GM19397 (cell line): ENCODE measurements around the gene GTF3C5.
"Not testable (repeated sequence)": the region's sequence is repeated elsewhere in the genome, so short reads cannot be mapped to it uniquely, and the experiment has no call there.

Source experiments
- ATAC-seq: cut with Tn5 transposase; IDR thresholded peaks from one replicate; pipeline ENCODE4 v1.9.1; 2021; ENCODE audit warnings: mild to moderate bottlenecking, moderate library complexity; ENCODE audit not compliant: unreplicated experiment

Gene GTF3C5

DNA sequence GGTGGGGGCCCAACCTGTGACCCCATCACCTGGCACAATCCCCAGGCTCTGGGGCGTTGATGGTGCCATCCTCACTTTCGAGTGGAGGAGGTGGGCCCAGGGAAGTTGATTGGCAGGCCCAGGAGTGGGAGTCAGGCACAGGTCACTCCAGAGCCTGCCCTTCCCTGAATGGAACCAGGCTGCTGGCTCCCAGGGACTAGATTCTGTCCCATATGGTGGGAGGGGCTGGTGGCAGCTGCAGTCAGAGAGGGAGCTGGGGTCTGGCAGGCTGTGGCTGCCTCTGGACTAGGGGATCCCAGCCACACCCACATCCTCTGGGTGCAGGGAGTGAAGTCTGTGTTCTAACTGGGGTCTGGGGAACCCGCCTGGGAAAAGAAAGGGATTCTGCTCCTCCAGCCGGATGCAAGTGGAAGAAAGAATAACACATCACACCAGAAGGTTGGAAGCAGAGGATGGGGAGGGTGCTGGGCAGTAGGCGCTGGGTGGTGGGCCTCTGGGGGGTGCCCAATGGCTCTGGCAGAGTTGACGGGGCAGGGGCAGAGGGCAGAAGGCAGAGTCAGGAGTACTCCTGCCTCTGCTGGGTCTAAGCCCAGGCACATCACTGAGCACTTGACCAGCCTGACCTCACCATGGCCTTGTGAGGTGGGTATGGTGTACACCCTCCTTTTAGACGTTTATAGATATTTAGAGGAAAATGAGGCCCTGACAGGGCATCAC, 56.8 kb downstream of the GTF3C5 start:
- no peak for ATAC-seq

- ATAC-seq: no peak
Observed at GRCh38 chr9:133088146-133088750, 57.5 kb downstream of the GTF3C5 start.

GRCh38 chr9:133088756-133089155, 58.0 kb downstream of the GTF3C5 start:
- ATAC-seq: no peak

DNA sequence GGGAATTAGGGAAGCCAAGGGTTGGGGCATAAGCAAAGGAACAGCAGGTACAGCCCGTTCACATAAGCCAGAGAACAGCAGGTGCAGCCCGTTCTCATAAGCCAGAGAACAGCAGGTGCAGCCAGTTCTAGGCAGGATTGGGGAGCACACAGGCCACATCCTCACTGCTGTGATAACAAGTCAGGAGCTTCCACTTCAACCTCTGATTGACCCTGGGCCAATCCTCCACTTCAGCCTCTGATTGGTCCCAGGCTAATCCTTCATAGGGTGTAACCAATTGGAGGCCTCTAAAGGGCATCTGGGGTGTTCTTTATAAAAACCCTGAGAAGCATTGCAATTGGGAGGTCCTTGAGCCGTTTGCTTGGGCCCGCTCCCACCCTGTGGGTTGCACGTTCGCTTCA, 58.5 kb downstream of the GTF3C5 start:
- ATAC-seq: no peak

- ATAC-seq: no peak
Observed at GRCh38 chr9:133090187-133090586, 59.4 kb downstream of the GTF3C5 start.

- ATAC-seq: no peak
Observed at GRCh38 chr9:133090752-133091385, 60.1 kb downstream of the GTF3C5 start.

GRCh38 chr9:133094351-133094750, 63.6 kb downstream of the GTF3C5 start:
- not testable (repeated sequence) for ATAC-seq

DNA sequence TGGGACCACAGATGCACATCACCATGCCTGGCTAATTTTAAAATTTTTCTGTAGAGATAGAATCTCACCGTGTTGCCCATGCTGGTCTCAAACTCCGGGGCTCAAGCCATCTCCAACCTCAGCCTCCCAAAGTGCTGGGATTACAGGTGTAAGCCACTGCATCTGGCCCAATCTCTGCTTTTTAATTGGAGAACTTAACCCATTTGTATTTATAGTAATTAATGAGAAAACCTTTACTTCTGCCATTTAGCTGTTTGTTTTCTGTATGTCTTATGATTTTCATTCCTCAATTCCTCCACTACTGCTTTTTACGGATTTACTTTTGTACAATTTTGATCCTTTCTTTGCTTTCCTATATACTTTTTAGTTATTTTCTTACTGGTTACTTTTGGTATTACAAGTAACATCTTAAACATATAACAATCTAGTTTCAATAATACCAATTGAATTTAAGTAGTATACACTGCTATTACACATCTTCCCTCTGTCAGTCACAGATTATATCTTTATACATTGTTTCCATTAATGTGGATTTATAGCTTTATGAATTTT, 64.1 kb downstream of the GTF3C5 start:
- no peak for ATAC-seq

DNA sequence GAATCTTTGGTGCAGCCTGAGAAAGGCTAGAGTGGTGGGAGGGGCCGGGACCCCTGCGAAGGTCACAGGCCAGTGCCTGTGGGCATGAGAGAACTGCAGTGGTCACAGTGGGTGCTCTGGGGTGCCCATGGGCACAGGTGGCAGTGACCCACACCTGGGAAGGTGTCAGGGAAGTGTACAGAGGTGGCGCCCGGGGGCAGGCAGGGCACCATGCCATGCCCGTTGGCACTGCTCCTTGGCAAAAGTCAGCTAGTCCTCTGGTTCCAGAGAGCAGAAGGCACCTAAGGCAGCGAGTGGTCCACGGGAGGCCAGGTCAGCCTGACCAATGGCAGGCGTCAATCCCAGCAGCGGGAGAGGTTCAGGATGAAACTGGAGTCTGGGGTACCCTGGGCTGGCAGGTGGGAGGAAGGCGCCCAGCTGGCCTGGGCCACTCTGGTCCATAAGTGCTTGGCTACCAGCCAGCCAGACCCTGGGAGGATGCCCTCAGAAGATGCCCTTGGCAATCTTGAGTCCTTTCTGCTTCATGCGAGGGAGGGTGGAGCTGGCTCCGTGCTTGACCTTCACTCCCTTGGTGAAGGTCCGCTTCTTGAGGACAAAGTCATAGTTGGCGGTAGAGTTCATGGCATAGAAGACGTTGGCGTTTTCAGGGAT, 67.4 kb downstream of the GTF3C5 start:
- no peak for ATAC-seq

DNA sequence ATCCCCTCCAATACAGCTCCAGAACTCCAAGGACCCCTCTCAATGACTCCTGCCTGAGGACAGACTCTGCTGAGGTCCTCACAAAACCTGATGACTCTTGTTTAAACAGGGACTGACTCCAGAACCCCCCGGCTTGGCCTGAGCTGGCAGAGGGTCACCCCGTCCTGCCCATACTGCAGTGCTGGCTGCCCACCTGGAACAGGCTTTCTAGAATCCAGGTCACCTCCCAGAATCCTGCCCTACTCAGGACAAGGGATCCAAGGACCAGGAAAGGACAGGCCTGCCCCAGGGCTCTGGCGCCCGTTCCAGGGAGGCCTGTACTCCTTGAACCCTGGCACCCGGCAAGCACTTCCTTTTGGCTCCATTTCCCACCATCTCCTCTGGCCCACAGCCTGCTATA, 68.1 kb downstream of the GTF3C5 start:
- ATAC-seq: no peak

GRCh38 chr9:133099726-133100505, 69.1 kb downstream of the GTF3C5 start:
- ATAC-seq: no peak

- ATAC-seq: no peak
Observed at GRCh38 chr9:133100506-133101355, 69.9 kb downstream of the GTF3C5 start.

- no peak for ATAC-seq
Observed at GRCh38 chr9:133101356-133102189, 70.8 kb downstream of the GTF3C5 start.

DNA sequence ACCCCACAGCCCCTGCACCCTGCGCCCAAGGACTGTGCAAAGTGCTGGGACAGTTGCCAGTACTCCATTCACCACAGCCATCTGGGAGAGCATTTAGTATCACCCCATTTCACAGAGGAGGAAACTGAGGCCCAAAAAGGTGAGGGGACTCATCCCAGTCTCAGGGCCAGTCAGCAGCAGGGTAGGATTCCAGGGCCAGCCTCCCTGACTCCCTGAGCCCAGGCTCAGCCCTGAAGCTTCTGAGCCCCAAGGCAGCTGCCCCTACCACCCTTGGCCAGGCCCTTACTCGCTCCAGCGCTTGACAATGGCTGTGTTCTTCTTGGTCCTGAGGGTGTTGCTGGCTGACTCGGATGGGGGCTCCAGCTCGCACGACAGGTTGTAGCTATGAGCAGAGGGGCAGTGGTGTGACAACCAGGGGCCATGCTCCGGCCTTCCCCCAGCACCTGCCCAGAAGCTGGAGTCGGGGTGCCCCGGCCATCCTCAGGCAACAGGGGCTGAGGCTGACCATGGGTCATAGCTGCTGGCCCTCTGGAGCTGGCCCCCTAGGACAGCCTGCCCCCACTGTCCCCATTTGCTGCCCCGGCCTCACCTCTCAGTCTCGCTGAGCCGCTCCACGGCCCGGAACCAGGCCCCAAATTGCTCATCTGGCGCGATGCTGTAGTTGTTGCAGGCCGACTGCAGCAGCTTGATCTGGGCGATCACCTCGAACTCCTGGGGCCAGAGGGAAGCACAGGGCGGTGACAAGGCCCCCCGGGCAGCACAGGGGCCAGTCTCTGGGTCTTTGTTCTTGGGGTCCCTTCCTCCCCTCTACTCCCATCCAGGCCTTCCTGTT, 71.6 kb downstream of the GTF3C5 start:
- no peak for ATAC-seq

DNA sequence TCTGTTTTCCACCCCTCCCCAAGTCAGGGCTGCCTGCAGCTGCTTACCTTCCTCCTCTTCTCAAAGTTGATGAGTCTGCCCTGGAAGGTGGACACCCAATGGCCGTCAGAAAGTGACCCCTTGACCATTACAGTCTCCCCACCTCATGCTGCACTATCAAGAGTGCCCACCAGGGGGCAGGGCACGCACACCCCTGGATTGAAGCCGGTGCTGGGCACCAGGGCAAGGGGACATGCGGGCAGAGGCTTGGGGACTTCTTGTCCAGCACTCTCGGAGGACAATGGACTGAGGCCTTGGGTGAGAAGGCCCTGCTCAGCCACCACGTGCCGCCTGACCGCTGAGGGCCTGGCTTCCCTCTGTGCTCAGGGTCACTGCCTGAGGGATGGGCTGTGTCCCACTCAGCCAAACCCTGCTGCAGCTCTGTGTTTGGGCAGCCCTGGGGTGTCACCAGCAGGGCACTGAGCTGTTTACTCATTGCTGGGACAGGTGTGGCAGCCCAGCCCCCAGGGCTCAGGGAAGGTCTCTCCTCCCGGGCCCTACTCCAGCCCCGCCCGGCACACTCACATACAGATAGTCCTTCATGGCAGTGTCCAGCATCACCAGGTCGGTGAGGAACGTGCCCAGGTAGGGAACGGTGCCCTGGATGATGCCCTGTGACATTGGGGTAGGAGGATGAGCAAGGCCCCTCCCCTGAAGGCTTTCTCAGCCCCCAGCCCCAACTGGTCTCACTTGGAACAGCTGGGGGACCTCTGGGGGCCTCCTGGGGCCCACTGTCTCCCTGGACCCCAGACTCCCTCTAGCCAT, 72.6 kb downstream of the GTF3C5 start:
- ATAC-seq: no peak

DNA sequence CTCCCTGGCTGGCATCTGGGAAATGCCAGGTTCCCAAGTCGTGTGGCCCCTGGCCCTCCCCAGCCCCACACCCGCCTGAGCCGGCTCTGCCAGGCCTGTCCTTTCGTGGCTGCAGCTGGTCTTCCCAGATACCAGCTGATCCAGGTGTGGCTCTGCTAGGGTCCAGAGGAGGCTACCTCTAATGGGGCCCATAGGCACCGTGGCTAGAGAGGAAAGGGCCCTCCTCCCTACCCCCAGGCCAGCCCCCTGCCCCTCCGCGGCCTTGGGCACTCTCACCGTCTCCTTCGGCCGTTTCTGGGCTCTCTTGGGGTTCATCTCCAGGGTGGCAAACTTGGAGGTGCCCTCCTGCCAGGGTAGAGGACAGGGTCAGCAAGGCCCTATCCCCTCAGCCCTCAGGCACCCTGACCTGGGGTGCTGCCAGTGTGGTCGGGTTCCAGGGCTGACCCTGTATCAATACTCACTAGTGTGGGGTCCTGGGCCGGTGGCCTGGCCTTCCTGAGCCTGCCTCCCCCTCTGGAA, 73.2 kb downstream of the GTF3C5 start:
- no peak for ATAC-seq
